ENCODE measurements around the gene YARS2. TPM values are rescaled to one million over a fixed set of nuclear protein-coding genes. Genes with fewer than 3 reads are reported as not detected.

Gene YARS2
- total RNA-seq, 2 experiments from 2014 or later, result 29.3 to 31.8 TPM

DNA sequence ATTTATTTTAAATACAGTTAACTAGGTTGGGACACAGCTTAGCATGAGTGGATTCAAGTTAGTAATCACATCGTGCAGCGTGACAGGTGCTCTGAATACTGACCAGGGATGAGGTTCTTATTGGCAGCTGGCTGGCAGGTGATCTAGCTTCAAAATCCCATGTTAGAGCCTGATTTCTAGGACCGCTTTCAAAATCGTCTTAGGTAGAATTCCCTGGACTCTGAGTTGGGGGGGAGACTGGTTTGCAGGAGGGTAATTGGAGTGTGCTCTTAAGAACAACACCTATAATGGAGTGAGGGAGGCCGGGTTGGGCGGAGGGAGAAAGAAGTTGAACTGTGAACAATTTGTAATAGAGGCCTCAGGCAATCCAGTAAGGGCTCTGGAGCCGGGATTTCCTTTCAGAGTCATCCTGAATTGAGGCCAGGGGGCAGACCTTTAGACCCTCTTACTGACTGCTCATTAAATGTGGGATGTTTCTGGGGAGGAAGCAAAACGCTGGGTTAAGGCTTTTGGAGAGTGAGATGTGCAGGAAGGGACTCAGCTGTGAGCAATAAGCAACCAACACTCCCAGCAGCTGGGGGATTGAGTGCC is 874 bp upstream of the YARS2 start:
- Mint-ChIP-seq H3K27ac (peak overlapping the region; percentile 87), H3K27me3 (no peaks in the 10 kb centered on the region), H3K36me3 (ENCODE audit: low read depth) (peaks cover 20% of the 10 kb centered on the region), H3K9me3 (no peaks in the 10 kb centered on the region), H3K4me1 (ENCODE audit: low read depth) (peaks cover 18% of the 10 kb centered on the region), H3K4me3 (peak overlapping the region; percentile 90)
- ATAC-seq, result no peak
- no peak for DNase-seq
- TF ChIP-seq CTCF (IDR thresholded peaks at IDR 0.05), result no peak
- CTCF ChIA-PET, result interaction anchor here (0.7 to 4.7 kb wide), 21 partner anchors 8 to 1485 kb away, joined by 3 to 67 read pairs (median 5); partner anchors contain the start of genes ALG10 and PKP2
- intact Hi-C loops (cut with micrococcal nuclease), result loop anchor here (2.0 to 10.0 kb wide), 3 partner anchors 161 to 1264 kb away; partner anchors contain the start of gene ETFBKMT
- POLR2A ChIA-PET, result interaction anchor here (0.7 to 1.6 kb wide), 4 partner anchors 10 to 1266 kb away, joined by 3 to 5 read pairs (median 4); partner anchors contain the start of gene ALG10

GRCh38 chr12:32755051-32755653 is 545 bp downstream of the YARS2 start:
- H3K9me3 Mint-ChIP-seq, result no peaks in the 10 kb centered on the region
- ATAC-seq (peak; percentile 65), DNase-seq (peak; percentile 79)
- H3K36me3 Mint-ChIP-seq (ENCODE audit: low read depth), result peaks cover 28% of the 10 kb centered on the region
- intact Hi-C loops (cut with micrococcal nuclease), result loop anchor here (5.0 to 10.0 kb wide), 2 partner anchors 162 to 1100 kb away; partner anchors contain the start of gene ETFBKMT
- TF ChIP-seq CTCF (IDR thresholded peaks at IDR 0.05), result peak; percentile 81
- H3K4me3 Mint-ChIP-seq, result peak overlapping the region; percentile 90
- peak overlapping the region; percentile 87 for H3K27ac Mint-ChIP-seq
- CTCF ChIA-PET, result interaction anchor here (0.6 to 4.7 kb wide), 35 partner anchors 9 to 1280 kb away, joined by 3 to 67 read pairs (median 4); partner anchors contain the start of gene ALG10
- no peaks in the 10 kb centered on the region for H3K27me3 Mint-ChIP-seq
- H3K4me1 Mint-ChIP-seq (ENCODE audit: low read depth), result peaks cover 18% of the 10 kb centered on the region
- POLR2A ChIA-PET, result interaction anchor here (0.6 to 1.6 kb wide), 8 partner anchors 9 to 1267 kb away, joined by 3 to 5 read pairs (median 3); partner anchors contain the start of gene ALG10

GRCh38 chr12:32754111-32754510 is 1.6 kb downstream of the YARS2 start:
- intact Hi-C loops (cut with micrococcal nuclease), result loop anchor here (10.0 kb wide), 1 partner anchor 1099 kb away; the partner anchor contains the start of gene ETFBKMT
- Mint-ChIP-seq H3K27ac (peak overlapping the region; percentile 87), H3K4me1 (ENCODE audit: low read depth) (peaks cover 18% of the 10 kb centered on the region), H3K36me3 (ENCODE audit: low read depth) (peaks cover 33% of the 10 kb centered on the region), H3K27me3 (no peaks in the 10 kb centered on the region), H3K4me3 (peak overlapping the region; percentile 90), H3K9me3 (no peaks in the 10 kb centered on the region)
- DNase-seq (no peak), ATAC-seq (no peak)
- CTCF ChIA-PET, result interaction anchor here (1.5 to 4.7 kb wide), 8 partner anchors 9 to 1268 kb away, joined by 4 to 67 read pairs (median 18); partner anchors contain the start of gene ALG10
- POLR2A ChIA-PET, result no interaction called here
- no peak for TF ChIP-seq CTCF (IDR thresholded peaks at IDR 0.05)

GRCh38 chr12:32753605-32754004 is 2.1 kb downstream of the YARS2 start:
- peaks cover 34% of the 10 kb centered on the region for H3K36me3 Mint-ChIP-seq (ENCODE audit: low read depth)

More at GRCh38 chr12:32753605-32754004, 2.1 kb downstream of the YARS2 start:
- TF ChIP-seq CTCF (IDR thresholded peaks at IDR 0.05), result no peak
- H3K9me3 Mint-ChIP-seq, result no peaks in the 10 kb centered on the region
- peak overlapping the region; percentile 87 for H3K27ac Mint-ChIP-seq
- H3K4me1 Mint-ChIP-seq (ENCODE audit: low read depth), result peaks cover 18% of the 10 kb centered on the region
- CTCF ChIA-PET, result interaction anchor here (3.6 kb wide), 1 partner anchor 297 kb away, joined by 34 read pairs; no protein-coding TSS in a partner anchor
- intact Hi-C loops (cut with micrococcal nuclease), result loop anchor here (10.0 kb wide), 1 partner anchor 1099 kb away; the partner anchor contains the start of gene ETFBKMT
- ATAC-seq (no peak), DNase-seq (no peak)
- peak overlapping the region; percentile 90 for H3K4me3 Mint-ChIP-seq
- POLR2A ChIA-PET, result no interaction called here
- H3K27me3 Mint-ChIP-seq, result no peaks in the 10 kb centered on the region
